ENCODE results near the gene GATA3.

Gene GATA3

DNA sequence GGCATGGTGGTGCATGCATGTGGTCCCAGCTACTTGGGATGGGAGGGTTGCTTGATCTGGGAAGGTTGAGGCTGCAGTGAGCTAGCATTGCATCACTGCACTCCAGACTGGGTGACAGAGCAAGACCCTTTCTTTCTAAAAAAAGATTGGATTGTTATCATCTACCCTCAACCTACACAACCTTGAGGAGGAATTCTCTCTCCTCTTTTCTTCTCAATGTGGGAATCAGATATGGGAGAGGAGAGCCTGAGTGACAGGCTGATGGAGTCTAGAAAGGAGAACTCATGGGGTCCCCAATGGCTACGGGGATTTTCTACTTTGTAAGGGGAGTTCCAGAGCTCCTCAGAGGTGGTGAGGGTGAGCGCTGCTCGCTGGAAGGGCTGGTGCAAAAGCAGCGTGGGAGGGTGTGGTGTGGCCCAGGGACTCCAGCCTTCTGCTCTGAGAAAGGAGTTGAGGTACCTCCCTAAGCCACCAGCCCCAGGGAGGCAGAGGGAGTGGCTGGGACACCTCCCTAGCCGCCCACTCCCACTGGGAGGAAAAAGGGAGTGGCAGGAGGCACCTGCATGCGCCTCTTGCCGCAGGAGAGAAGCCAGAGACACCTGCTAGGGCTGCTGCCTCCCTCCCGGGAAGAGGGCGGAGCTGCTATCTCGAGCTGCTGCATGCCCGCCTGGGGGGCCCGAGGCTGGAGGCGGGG lies 48.4 kb downstream of the GATA3 start:
- no peaks in the 10 kb centered on the region for H3K36me3 ChIP-seq (ENCODE audit: control insufficient read depth, insufficient read depth, low read length)
- no peak overlapping the region for H3K9ac ChIP-seq (ENCODE audit: low read depth, low read length)
- H3K4me1 ChIP-seq (ENCODE audit: control insufficient read depth, insufficient read depth, low read length), result no peaks in the 10 kb centered on the region
- peaks cover 17% of the 10 kb centered on the region for H3K27me3 ChIP-seq (ENCODE audit: control insufficient read depth, insufficient read depth, low read length)
- no peak overlapping the region for H3K4me3 ChIP-seq (ENCODE audit: low read depth, low read length)
- H3K9me3 ChIP-seq (ENCODE audit: control insufficient read depth, insufficient read depth, low read length), result no peaks in the 10 kb centered on the region

DNA sequence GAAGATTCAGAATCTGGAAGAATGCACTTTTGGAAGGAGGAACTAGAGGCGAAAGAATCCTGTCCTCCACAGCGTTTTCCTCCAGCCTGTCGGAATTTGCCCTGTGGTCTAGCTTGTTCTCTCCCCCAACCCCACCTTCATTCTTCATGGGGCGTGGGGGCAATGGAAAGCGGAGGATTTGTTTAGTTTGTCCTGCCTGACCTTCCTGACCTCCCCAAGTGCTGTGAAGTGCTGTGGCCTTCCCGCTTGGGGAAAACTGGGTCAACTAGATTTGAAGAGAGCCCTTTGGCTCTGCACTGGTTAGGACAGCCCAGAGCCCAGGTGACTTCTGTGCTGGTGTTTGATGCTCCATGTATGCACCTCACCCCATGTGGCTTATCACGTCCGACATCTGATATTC lies 49.1 kb downstream of the GATA3 start:
- no peaks in the 10 kb centered on the region for H3K36me3 ChIP-seq (ENCODE audit: control insufficient read depth, insufficient read depth, low read length)
- H3K4me3 ChIP-seq (ENCODE audit: low read depth, low read length), result no peak overlapping the region
- peaks cover 17% of the 10 kb centered on the region for H3K27me3 ChIP-seq (ENCODE audit: control insufficient read depth, insufficient read depth, low read length)
- H3K4me1 ChIP-seq (ENCODE audit: control insufficient read depth, insufficient read depth, low read length), result no peaks in the 10 kb centered on the region
- H3K9ac ChIP-seq (ENCODE audit: low read depth, low read length), result no peak overlapping the region
- no peaks in the 10 kb centered on the region for H3K9me3 ChIP-seq (ENCODE audit: control insufficient read depth, insufficient read depth, low read length)

DNA sequence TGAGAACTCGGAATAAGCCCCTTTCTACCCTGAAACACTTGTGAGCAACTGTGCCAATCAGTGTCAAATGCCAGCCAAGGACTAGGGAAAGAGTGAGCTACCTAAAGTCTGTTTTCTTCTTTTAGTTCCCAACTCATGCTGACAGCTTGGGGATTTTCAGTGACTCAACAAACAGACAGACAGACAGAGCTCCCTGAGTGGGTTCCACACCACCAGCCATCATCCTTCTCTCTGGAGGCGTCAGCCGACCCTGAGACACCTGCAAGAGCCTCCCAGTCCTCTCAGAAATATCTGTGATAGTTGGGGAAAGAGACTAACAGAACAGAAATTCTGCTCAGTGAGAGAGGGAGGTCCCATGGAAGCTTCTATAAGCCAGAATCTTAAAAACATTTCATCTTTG lies 49.5 kb downstream of the GATA3 start:
- Histone ChIP-seq H3K4me1 (ENCODE audit: control insufficient read depth, insufficient read depth, low read length) (no peaks in the 10 kb centered on the region), H3K9ac (ENCODE audit: low read depth, low read length) (no peak overlapping the region), H3K36me3 (ENCODE audit: control insufficient read depth, insufficient read depth, low read length) (no peaks in the 10 kb centered on the region), H3K4me3 (ENCODE audit: low read depth, low read length) (no peak overlapping the region), H3K9me3 (ENCODE audit: control insufficient read depth, insufficient read depth, low read length) (no peaks in the 10 kb centered on the region), H3K27me3 (ENCODE audit: control insufficient read depth, insufficient read depth, low read length) (peaks cover 17% of the 10 kb centered on the region)

DNA sequence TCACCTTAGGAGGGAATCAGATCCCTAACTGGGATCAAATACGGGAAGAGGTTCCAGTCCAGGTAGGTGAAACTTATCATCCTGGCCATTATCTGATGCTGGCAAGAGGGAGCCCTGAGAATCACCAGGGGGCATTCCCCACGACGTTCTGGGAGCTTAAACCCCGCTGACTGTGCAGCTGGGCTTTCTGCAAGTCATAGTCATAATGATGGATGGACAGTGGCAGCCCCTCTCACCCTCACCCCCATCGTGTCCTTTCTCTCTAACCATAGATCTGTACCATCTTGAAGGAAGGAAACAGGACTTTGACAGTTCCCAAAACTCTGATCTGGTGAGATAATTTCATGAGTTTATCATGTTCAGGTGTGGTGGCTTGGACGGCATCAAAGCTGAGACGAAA lies 50.2 kb downstream of the GATA3 start:
- Histone ChIP-seq H3K36me3 (ENCODE audit: control insufficient read depth, insufficient read depth, low read length) (no peaks in the 10 kb centered on the region), H3K9ac (ENCODE audit: low read depth, low read length) (no peak overlapping the region), H3K4me1 (ENCODE audit: control insufficient read depth, insufficient read depth, low read length) (no peaks in the 10 kb centered on the region), H3K9me3 (ENCODE audit: control insufficient read depth, insufficient read depth, low read length) (no peaks in the 10 kb centered on the region), H3K27me3 (ENCODE audit: control insufficient read depth, insufficient read depth, low read length) (peaks cover 17% of the 10 kb centered on the region), H3K4me3 (ENCODE audit: low read depth, low read length) (no peak overlapping the region)

DNA sequence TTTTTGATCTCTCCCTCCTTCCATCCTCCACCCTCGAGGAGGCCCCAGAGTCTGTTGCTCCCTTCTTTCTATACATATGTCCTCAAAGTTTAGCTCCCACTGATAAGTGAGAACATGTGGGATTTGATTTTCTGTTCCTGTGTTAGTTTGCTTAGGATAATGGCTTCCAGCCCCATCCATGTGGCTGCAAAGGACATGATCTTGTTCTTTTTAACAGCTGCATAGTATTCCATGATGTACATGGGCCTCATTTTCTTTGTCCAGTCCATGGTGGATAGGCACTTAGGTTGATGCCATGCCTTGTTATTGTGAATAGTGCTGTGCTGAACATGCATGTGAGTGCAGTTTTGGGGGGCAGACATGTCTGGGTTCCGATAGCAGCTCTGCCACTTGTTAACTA lies 51.4 kb downstream of the GATA3 start:
- Histone ChIP-seq H3K36me3 (ENCODE audit: control insufficient read depth, insufficient read depth, low read length) (no peaks in the 10 kb centered on the region), H3K27me3 (ENCODE audit: control insufficient read depth, insufficient read depth, low read length) (peaks cover 17% of the 10 kb centered on the region)

DNA sequence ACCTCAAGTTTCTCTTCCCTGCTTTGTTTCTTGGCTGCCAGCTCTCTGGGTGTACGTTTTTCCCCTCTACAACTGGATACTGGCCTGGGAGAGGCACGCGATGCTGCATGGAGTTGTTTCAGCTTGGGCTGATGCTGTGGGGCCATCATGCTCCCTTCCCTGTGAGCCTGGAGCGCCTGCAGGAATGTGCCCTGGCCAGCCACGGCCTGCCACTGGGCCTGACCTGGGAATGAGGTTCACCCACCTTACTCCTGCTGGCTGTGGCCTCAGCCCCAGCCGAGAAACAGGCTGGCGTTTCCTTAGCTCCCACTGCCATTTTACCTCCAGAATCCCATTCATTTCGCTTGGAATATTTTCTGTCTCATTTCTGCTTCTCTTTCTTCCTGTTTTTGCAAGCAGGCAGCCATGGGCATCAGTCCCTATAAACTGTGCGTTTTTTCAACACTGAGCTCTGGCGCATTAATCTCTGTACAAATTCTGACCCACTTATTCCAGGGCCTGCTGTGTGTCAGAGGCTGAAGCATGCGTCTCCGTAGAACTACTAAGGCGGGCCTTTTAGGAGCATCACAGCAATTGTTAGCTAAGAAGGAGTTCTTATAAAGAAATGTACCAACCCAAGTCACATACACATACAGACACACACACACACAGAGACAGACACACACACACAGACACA lies 57.9 kb downstream of the GATA3 start:
- Histone ChIP-seq H3K27me3 (ENCODE audit: control insufficient read depth, insufficient read depth, low read length) (no peaks in the 10 kb centered on the region), H3K9me3 (ENCODE audit: control insufficient read depth, insufficient read depth, low read length) (no peaks in the 10 kb centered on the region), H3K36me3 (ENCODE audit: control insufficient read depth, insufficient read depth, low read length) (no peaks in the 10 kb centered on the region), H3K9ac (ENCODE audit: low read depth, low read length) (no peak overlapping the region), H3K4me3 (ENCODE audit: low read depth, low read length) (no peak overlapping the region), H3K4me1 (ENCODE audit: control insufficient read depth, insufficient read depth, low read length) (no peaks in the 10 kb centered on the region)

More for the DNA sequence above, 51.4 kb downstream of the GATA3 start:
- Histone ChIP-seq H3K4me3 (ENCODE audit: low read depth, low read length) (no peak overlapping the region), H3K4me1 (ENCODE audit: control insufficient read depth, insufficient read depth, low read length) (no peaks in the 10 kb centered on the region), H3K9me3 (ENCODE audit: control insufficient read depth, insufficient read depth, low read length) (no peaks in the 10 kb centered on the region), H3K9ac (ENCODE audit: low read depth, low read length) (no peak overlapping the region)

DNA sequence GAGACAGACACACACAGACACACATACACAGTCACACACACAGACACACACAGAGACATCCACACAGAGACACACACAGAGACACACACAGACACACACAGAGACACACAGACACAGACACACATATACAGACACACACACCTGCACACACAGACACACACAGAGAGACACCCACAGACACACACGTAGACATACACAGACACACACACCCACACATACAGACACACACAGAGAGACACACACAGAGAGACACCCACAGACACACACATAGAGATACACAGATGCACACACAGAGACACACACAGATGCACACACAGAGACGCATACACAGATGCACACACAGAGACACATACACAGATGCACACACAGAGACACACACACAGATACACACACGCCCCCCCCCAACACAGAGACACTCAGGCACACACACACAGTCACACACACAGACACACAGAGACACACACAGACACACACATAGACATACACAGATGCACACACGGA lies 58.5 kb downstream of the GATA3 start:
- H3K9ac ChIP-seq (ENCODE audit: low read depth, low read length), result no peak overlapping the region
- H3K36me3 ChIP-seq (ENCODE audit: control insufficient read depth, insufficient read depth, low read length), result no peaks in the 10 kb centered on the region

DNA sequence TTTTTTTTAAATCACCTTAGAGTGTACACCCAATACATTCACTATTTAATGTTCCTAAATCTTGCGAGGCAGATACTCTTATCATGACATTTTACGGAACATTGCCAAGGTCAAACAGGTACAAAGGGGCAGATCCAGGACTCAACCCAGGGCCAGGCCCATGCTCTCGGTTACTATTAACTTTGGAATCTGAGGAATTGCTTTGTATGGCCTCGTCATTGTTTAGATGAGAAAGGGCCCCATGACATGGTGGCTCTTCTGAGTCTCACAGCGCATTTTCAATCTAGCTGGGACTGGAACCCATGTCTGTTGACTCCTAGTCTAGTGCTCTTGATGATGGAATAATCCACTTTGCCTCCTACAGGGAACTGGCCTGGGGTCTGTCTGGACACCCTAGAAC lies 59.1 kb downstream of the GATA3 start:
- H3K9ac ChIP-seq (ENCODE audit: low read depth, low read length), result no peak overlapping the region
- H3K27me3 ChIP-seq (ENCODE audit: control insufficient read depth, insufficient read depth, low read length), result no peaks in the 10 kb centered on the region
- H3K4me3 ChIP-seq (ENCODE audit: low read depth, low read length), result no peak overlapping the region
- H3K36me3 ChIP-seq (ENCODE audit: control insufficient read depth, insufficient read depth, low read length), result no peaks in the 10 kb centered on the region
- no peaks in the 10 kb centered on the region for H3K4me1 ChIP-seq (ENCODE audit: control insufficient read depth, insufficient read depth, low read length)
- no peaks in the 10 kb centered on the region for H3K9me3 ChIP-seq (ENCODE audit: control insufficient read depth, insufficient read depth, low read length)

More for the DNA sequence above, 58.5 kb downstream of the GATA3 start:
- H3K4me3 ChIP-seq (ENCODE audit: low read depth, low read length), result no peak overlapping the region
- no peaks in the 10 kb centered on the region for H3K27me3 ChIP-seq (ENCODE audit: control insufficient read depth, insufficient read depth, low read length)
- H3K4me1 ChIP-seq (ENCODE audit: control insufficient read depth, insufficient read depth, low read length), result no peaks in the 10 kb centered on the region
- H3K9me3 ChIP-seq (ENCODE audit: control insufficient read depth, insufficient read depth, low read length), result no peaks in the 10 kb centered on the region

DNA sequence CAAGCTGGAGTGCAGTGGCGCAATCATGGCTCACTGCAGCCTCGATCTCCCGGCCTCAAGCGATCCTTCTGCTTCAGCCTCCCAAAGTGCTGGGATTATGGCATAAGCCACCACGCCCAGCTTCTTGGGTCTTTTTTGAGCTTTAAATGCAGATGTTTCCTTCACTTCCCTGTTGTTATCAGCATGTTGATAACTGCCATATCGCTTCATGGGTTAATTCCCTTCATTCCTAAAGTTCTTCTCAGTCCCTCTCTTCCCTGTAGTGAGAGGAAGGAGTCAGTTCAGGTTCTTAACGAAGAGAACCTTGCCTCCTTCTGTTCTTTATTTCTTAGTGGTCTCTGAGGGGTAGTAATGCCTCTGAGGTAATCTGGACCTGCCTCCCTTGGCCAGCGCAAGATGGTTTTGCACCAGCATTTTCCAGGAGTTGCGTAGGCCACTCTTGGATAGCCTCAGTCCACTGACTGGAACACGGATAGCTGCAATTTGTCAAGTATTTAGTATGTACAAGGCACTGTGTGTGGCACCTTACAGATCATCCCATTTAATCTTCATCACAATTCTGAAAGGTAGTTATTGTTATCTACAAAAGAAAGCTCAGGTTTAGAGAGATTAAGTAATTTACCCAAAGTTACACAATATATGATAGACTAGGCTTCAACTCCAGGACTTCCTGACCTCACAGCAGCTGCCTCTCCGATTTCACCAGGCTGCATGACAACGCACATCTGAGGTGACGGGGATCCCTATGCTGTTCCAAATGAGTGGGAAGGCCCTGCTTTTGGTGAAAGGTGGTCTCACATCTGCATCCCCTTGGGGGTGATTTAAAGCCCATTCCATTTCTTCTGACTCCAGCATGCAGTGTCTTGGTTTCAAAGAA lies 60.5 kb downstream of the GATA3 start:
- Histone ChIP-seq H3K4me3 (ENCODE audit: low read depth, low read length) (no peak overlapping the region), H3K27me3 (ENCODE audit: control insufficient read depth, insufficient read depth, low read length) (no peaks in the 10 kb centered on the region), H3K9me3 (ENCODE audit: control insufficient read depth, insufficient read depth, low read length) (no peaks in the 10 kb centered on the region)

DNA sequence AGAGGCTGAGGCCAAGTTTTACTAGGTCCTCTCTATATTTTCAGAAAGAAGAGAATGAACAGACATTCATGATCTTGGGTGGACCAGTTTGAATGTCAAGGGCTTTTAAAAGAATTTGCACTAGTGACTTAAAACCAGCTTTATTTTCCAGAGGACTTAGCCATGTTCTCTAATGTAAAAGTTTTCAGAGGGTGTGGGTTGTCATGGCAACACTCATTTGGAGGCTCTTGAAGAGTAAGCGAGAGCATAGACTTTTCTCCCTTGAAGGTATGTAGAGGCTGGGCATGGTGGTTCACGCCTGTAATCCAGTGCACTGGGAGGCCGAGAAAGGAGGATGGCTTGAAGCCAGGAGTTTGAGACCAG lies 61.1 kb downstream of the GATA3 start:
- Histone ChIP-seq H3K9me3 (ENCODE audit: control insufficient read depth, insufficient read depth, low read length) (no peaks in the 10 kb centered on the region), H3K4me3 (ENCODE audit: low read depth, low read length) (no peak overlapping the region), H3K9ac (ENCODE audit: low read depth, low read length) (no peak overlapping the region), H3K4me1 (ENCODE audit: control insufficient read depth, insufficient read depth, low read length) (no peaks in the 10 kb centered on the region), H3K36me3 (ENCODE audit: control insufficient read depth, insufficient read depth, low read length) (no peaks in the 10 kb centered on the region), H3K27me3 (ENCODE audit: control insufficient read depth, insufficient read depth, low read length) (no peaks in the 10 kb centered on the region)

More for the DNA sequence above, 60.5 kb downstream of the GATA3 start:
- H3K4me1 ChIP-seq (ENCODE audit: control insufficient read depth, insufficient read depth, low read length), result no peaks in the 10 kb centered on the region
- H3K36me3 ChIP-seq (ENCODE audit: control insufficient read depth, insufficient read depth, low read length), result no peaks in the 10 kb centered on the region
- no peak overlapping the region for H3K9ac ChIP-seq (ENCODE audit: low read depth, low read length)

DNA sequence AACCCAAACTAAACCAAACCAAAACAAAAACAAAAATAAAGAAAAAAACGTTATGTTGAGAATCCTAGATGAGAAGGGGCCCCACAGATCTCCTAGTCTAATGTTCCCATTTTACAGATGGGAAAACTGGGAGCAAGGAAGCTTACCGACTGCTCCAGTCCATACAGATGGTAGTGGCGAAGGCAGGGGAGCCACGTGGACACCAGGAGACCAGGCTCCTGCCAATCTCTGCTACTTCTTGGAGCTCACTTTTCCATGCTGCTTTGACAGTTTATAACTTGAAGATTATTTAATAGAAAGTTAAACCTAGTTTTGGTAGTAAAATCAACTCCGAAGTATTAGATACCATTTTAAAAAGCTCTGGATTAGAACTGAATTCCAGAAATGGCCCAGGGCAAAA lies 62.0 kb downstream of the GATA3 start:
- Histone ChIP-seq H3K4me3 (ENCODE audit: low read depth, low read length) (no peak overlapping the region), H3K9ac (ENCODE audit: low read depth, low read length) (no peak overlapping the region), H3K27me3 (ENCODE audit: control insufficient read depth, insufficient read depth, low read length) (no peaks in the 10 kb centered on the region), H3K9me3 (ENCODE audit: control insufficient read depth, insufficient read depth, low read length) (no peaks in the 10 kb centered on the region), H3K4me1 (ENCODE audit: control insufficient read depth, insufficient read depth, low read length) (no peaks in the 10 kb centered on the region), H3K36me3 (ENCODE audit: control insufficient read depth, insufficient read depth, low read length) (no peaks in the 10 kb centered on the region)
